Astrocyte (in vitro differentiated cells and primary cell): ENCODE measurements around the gene METTL22.

Experiments used
- CTCF ChIP-seq: IDR thresholded peaks from 2 replicates; pipeline ENCODE4 v1.5.1; 2011; ENCODE audit warnings: low read depth, mild to moderate bottlenecking, inconsistent platforms, low read length, moderate library complexity; ENCODE audit not compliant: insufficient read depth
- EZH2 ChIP-seq: IDR thresholded peaks from 2 replicates; pipeline ENCODE4 v1.6.1; 2012; ENCODE audit warnings: mild to moderate bottlenecking, low read length, inconsistent platforms; ENCODE audit not compliant: insufficient read depth

- TF ChIP-seq CTCF (no peak), EZH2 (no peak)
These were observed 963 bp upstream of the METTL22 start for GRCh38 chr16:8620535-8620934.
